HT-29 (cell line): Measurements from ENCODE around the gene SLC25A14. TPM values are rescaled to one million over a fixed set of nuclear protein-coding genes. Genes with fewer than 3 reads are reported as not detected.
"Not testable (repeated sequence)": the region's sequence is repeated elsewhere in the genome, so short reads cannot be mapped to it uniquely, and the experiment has no call there.

ENCODE experiments used
- DNase-seq: peaks from one replicate; pipeline ENCODE4 v3.0.0-alpha.2; 2015; ENCODE audit warnings: low spot score
- total RNA-seq: library from RNA; depleted of rRNA; stranded (reverse); fragments of >200 nt; shearing (Covaris generic); gene quantifications from 2 replicates; pipeline ENCODE4 v1.2.3, GENCODE V29; 2014; rRNA removed

The SLC25A14 gene
- 9.0 and 9.3 TPM in 2 replicates for total RNA-seq

- DNase-seq, result peak; percentile 88
These were observed at the start of gene SLC25A14 for GRCh38 chrX:130339408-130340222. SLC25A14 (plus strand) TSS chrX:130339919; CDS start chrX:130340279, 360 bp downstream.

GRCh38 chrX:130295519-130296296 is 44.0 kb upstream of the SLC25A14 start:
- DNase-seq, result no peak

GRCh38 chrX:130296297-130296678 is 43.4 kb upstream of the SLC25A14 start:
- DNase-seq, result no peak

- peak; percentile 23 for DNase-seq
These were observed 43.0 kb upstream of the SLC25A14 start for GRCh38 chrX:130296743-130297142.

- DNase-seq, result peak; percentile 16
These were observed 40.3 kb upstream of the SLC25A14 start for GRCh38 chrX:130299279-130300009.

- no peak for DNase-seq
These were observed 39.8 kb upstream of the SLC25A14 start for GRCh38 chrX:130300010-130300282.

- no peak for DNase-seq
These were observed 38.3 kb upstream of the SLC25A14 start for GRCh38 chrX:130301405-130301804.

GRCh38 chrX:130301977-130302376 is 37.7 kb upstream of the SLC25A14 start:
- DNase-seq, result no peak

- DNase-seq, result no peak
These were observed 34.9 kb upstream of the SLC25A14 start for GRCh38 chrX:130304587-130305368.

GRCh38 chrX:130319886-130320285 is 19.8 kb upstream of the SLC25A14 start:
- DNase-seq, result not testable (repeated sequence)

- no peak for DNase-seq
These were observed 18.2 kb upstream of the SLC25A14 start for GRCh38 chrX:130321550-130321949.

- DNase-seq, result no peak
These were observed 9.6 kb upstream of the SLC25A14 start for GRCh38 chrX:130330146-130330545.

- DNase-seq, result peak; percentile 81
These were observed 9.0 kb upstream of the SLC25A14 start for GRCh38 chrX:130330706-130331105.

GRCh38 chrX:130336531-130336930 is 3.2 kb upstream of the SLC25A14 start:
- DNase-seq, result no peak

- DNase-seq, result not testable (repeated sequence)
These were observed 850 bp upstream of the SLC25A14 start for GRCh38 chrX:130338869-130339268.

- DNase-seq, result no peak
These were observed 552 bp downstream of the SLC25A14 start for GRCh38 chrX:130340271-130340670.

- DNase-seq, result no peak
These were observed 3.7 kb downstream of the SLC25A14 start for GRCh38 chrX:130343411-130343810.

GRCh38 chrX:130347321-130347720 is 7.6 kb downstream of the SLC25A14 start:
- DNase-seq, result no peak

- DNase-seq, result no peak
These were observed 11.8 kb downstream of the SLC25A14 start for GRCh38 chrX:130351567-130351966.

GRCh38 chrX:130352050-130352449 is 12.3 kb downstream of the SLC25A14 start:
- DNase-seq, result not testable (repeated sequence)

- no peak for DNase-seq
These were observed 36.4 kb downstream of the SLC25A14 start for GRCh38 chrX:130376077-130376476.
